AG09309 (cell line): Measurements from ENCODE around the gene CDX2.

Experiments
- DNase-seq: peaks from one replicate; pipeline ENCODE4 v3.0.0-alpha.2; 2010; ENCODE audit warnings: low read depth
- H3K4me3 ChIP-seq: 2 replicates; pipeline ENCODE4 v1.5.1; 2011; ENCODE audit warnings: mild to moderate bottlenecking, low read depth, low read length, moderate library complexity; ENCODE audit not compliant: control insufficient read depth
- TF ChIP-seq, protein P1 (sequence below): IDR thresholded peaks from 2 replicates; pipeline ENCODE4 v1.5.1; 2011; ENCODE audit warnings: mild to moderate bottlenecking, low read depth, low read length, inconsistent platforms; ENCODE audit not compliant: insufficient read depth, control insufficient read depth; ENCODE audit errors: missing control alignments

The CDX2 gene

DNA sequence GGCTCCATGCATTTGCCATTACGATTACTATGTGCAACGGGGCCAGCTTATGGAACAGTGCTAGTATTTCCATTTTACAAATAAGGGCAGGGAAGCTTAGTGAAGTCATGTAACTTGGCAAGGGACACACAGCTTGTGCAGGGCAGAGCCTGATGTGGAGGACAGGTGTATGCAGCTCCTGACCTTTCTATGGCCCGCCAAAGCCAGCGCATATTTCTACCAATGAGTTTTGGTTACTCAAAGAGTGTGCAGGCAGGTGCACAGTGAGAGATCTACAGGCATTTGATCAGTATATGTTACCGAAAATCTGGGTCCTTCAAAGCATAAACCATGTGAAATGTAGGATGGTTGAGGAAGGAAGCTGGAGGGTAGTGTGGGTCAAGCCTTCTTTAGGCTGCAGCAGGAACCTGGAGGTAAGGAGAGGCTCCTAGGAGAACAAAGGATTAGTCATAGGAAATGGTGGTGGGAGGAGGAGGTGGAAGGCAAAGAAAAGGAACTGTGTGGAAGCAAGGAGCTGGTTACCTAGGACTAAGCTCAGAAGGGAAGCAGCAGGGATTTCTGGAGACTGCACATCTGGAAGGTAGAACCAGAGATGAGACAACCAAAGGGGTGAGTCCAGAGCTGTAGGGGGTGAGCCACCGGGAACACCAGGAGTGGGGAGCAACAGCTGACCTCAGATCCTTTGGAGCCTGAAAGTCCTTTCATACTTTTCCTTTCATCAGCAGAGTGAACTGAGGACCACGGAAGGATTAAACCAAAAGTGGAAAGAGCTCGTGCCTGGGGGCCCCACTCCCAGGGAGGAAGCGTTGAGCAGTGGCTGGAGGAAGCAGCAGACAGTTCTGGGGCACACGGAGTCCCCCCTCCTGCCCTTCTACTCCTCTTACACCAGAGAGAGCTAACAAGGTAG is 53.6 kb downstream of the CDX2 start:
- DNase-seq, result no peak
- H3K4me3 ChIP-seq, result no peak overlapping the region
- TF ChIP-seq, protein P1, sequence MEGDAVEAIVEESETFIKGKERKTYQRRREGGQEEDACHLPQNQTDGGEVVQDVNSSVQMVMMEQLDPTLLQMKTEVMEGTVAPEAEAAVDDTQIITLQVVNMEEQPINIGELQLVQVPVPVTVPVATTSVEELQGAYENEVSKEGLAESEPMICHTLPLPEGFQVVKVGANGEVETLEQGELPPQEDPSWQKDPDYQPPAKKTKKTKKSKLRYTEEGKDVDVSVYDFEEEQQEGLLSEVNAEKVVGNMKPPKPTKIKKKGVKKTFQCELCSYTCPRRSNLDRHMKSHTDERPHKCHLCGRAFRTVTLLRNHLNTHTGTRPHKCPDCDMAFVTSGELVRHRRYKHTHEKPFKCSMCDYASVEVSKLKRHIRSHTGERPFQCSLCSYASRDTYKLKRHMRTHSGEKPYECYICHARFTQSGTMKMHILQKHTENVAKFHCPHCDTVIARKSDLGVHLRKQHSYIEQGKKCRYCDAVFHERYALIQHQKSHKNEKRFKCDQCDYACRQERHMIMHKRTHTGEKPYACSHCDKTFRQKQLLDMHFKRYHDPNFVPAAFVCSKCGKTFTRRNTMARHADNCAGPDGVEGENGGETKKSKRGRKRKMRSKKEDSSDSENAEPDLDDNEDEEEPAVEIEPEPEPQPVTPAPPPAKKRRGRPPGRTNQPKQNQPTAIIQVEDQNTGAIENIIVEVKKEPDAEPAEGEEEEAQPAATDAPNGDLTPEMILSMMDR, result no peak

DNA sequence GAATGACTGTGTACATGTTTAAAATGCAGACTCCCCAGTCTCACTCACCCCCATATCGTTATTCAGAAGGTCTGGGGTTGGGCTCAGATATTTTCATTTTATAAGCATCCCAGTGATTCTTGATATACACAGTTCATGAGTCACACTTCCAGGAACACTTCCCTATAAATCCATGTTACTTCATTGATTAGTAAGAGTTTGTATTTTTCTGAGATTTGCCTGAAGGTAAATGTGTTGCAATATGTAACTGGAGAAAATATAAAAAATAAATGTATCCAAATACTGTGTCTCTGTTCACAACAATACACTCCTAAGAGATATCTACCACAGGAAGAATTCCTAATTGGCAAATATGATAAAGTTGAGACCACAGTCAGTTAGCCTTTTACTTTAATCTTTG is 56.0 kb downstream of the CDX2 start:
- TF ChIP-seq, protein P1, result no peak
- no peak overlapping the region for H3K4me3 ChIP-seq
- DNase-seq, result no peak

DNA sequence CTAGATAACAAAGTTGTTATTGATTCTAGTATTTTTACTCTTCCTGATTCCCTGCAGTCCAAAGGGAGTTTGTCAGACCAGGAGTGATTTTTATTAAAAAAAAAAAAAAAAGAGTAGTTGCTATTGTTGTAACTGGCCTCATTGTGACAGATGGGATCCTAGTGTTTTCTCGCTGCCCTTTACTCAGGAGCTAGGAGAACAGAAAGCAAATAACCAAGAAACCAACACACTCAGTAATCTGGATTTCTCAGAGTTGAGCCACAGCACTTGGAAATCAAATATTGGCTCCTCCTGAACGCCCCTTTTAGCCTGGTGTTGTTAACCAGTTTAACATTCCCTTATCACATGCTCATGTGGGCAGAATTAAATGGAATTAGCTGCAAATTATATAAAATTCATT is 57.6 kb downstream of the CDX2 start:
- TF ChIP-seq, protein P1, result no peak
- no peak for DNase-seq
- no peak overlapping the region for H3K4me3 ChIP-seq
